NCI-H2029 treated with DMSO at 0.1 percent for 48 hours (cell line): ENCODE data around the gene RPTN.

ENCODE experiments used
- DNase-seq: peaks from one replicate; lab custom pipeline; 2025; lab: John Stamatoyannopoulos, UW

Gene RPTN, protein sequence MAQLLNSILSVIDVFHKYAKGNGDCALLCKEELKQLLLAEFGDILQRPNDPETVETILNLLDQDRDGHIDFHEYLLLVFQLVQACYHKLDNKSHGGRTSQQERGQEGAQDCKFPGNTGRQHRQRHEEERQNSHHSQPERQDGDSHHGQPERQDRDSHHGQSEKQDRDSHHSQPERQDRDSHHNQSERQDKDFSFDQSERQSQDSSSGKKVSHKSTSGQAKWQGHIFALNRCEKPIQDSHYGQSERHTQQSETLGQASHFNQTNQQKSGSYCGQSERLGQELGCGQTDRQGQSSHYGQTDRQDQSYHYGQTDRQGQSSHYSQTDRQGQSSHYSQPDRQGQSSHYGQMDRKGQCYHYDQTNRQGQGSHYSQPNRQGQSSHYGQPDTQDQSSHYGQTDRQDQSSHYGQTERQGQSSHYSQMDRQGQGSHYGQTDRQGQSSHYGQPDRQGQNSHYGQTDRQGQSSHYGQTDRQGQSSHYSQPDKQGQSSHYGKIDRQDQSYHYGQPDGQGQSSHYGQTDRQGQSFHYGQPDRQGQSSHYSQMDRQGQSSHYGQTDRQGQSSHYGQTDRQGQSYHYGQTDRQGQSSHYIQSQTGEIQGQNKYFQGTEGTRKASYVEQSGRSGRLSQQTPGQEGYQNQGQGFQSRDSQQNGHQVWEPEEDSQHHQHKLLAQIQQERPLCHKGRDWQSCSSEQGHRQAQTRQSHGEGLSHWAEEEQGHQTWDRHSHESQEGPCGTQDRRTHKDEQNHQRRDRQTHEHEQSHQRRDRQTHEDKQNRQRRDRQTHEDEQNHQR

GRCh38 chr1:152159144-152159543, at the start of gene RPTN:
Gene RPTN, minus strand, starts transcription at chr1:152159228. Its CDS starts 1,339 bp downstream, at chr1:152157889.
- no peak for DNase-seq

DNA sequence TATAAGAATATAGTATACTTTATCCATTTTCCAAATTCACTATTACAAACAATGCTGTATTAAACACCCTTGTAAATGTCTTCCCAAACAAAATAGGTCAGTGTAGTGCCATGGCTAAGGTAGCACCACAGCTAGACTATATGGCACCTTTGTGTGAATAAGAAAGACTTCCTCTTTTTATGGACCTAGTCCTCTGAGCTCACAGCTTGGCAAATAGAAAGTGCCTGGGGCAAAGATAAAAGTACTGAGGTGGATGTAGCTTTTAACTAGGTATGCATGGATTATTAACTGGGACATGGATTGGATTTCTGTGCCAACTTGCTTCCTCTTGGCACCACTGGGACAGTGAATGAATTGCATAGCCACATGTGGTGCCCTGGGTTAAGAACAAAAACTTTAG, 40.0 kb upstream of the RPTN start:
- no peak for DNase-seq

DNA sequence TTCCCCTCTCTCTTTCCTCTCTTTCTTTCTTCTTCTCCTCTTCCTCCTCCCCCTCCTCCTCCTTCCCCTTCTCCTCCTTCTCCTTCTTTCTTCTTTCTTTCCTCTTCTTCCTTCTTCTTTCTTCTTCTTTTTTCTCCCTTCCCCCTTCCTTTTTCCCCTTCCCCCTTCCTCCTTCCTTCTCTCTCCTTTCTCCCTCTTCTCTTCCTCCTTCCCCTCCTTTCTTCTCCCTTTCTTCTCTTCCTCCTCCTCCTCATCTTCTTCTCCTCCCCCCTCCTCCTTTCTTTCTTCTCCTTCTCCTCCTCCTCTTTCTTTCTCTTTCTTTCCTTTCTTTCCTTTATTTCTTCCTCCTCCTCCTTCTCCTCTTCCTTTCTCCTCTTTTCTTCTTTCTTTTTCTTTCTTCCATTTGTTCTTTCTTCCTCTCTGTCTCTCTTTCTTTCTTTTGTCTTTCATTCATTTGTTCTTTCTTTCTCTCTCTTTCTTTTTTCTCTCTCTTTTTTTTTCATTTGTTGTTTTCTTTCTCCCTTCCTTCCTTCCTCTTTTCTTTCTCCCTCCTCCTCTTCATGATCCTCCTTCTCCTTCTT, 38.4 kb upstream of the RPTN start:
- DNase-seq = no peak

- DNase-seq = no peak
Measured at GRCh38 chr1:152191711-152192110, 32.7 kb upstream of the RPTN start.

GRCh38 chr1:152191260-152191659, 32.2 kb upstream of the RPTN start:
- no peak for DNase-seq

GRCh38 chr1:152190589-152190988, 31.6 kb upstream of the RPTN start:
- DNase-seq = no peak

GRCh38 chr1:152189657-152190442, 30.8 kb upstream of the RPTN start:
- DNase-seq = no peak

GRCh38 chr1:152188673-152189591, 29.9 kb upstream of the RPTN start:
- no peak for DNase-seq

GRCh38 chr1:152186556-152187285, 27.7 kb upstream of the RPTN start:
- no peak for DNase-seq

GRCh38 chr1:152185544-152186391, 26.7 kb upstream of the RPTN start:
- no peak for DNase-seq

DNA sequence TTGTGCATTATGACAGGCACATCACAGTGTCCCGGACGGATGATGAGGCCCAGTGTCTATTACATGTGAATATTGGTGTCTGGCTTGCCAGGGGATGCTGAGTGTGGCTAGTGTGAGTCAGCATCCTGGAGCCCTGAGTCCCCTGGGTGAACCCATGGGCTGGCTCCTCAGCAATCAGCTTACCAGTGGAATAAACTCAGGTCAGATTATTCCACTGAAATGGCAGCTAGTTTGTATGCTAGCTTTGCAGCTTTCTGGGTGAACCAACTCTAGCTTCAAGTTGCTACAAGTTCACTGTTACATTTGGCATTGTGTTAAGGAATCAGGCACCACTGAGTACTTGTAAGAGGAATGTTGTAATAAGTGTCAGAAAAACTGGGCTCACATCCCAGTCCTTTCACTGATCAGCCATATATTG, 23.9 kb upstream of the RPTN start:
- no peak for DNase-seq

GRCh38 chr1:152182431-152182830, 23.4 kb upstream of the RPTN start:
- DNase-seq = no peak

- no peak for DNase-seq
Measured at GRCh38 chr1:152179566-152179965, 20.5 kb upstream of the RPTN start.

- DNase-seq = no peak
Measured at GRCh38 chr1:152170287-152170905, 11.4 kb upstream of the RPTN start.

- DNase-seq = no peak
Measured at GRCh38 chr1:152169366-152170025, 10.5 kb upstream of the RPTN start.

GRCh38 chr1:152168535-152168868, 9.5 kb upstream of the RPTN start:
- no peak for DNase-seq

- no peak for DNase-seq
Measured at GRCh38 chr1:152167835-152168534, 9.0 kb upstream of the RPTN start.

- DNase-seq = no peak
Measured at GRCh38 chr1:152166966-152167365, 7.9 kb upstream of the RPTN start.
